ENCODE data around the gene LRRC75A.

LRRC75A gene

GRCh38 chr17:16422416-16422815 lies 69.6 kb downstream of the LRRC75A start:
- no peaks in the 10 kb centered on the region for H3F3A ChIP-seq (ENCODE audit: insufficient read depth, low read length)
- H3K4me3 ChIP-seq (ENCODE audit: low read depth, low read length, poor library complexity, severe bottlenecking): no peak overlapping the region
- H3K36me3 ChIP-seq (ENCODE audit: insufficient read depth, low read length): peaks cover 48% of the 10 kb centered on the region; the same call in 1 of the 2 replicates
- H3K79me2 ChIP-seq (ENCODE audit: insufficient read depth, low read length): no peaks in the 10 kb centered on the region
- peaks cover 14% of the 10 kb centered on the region for H3K4me1 ChIP-seq (ENCODE audit: insufficient read depth, low read length, severe bottlenecking)
- no peaks in the 10 kb centered on the region for H3K9me3 ChIP-seq (ENCODE audit: low read length)
- no peak overlapping the region for H3K9ac ChIP-seq (ENCODE audit: low read length)
- no peaks in the 10 kb centered on the region for H3K9me2 ChIP-seq (ENCODE audit: low read depth, low read length)
- H3K27me3 ChIP-seq (ENCODE audit: insufficient read depth, low read length): no peaks in the 10 kb centered on the region
- H3K4me2 ChIP-seq (ENCODE audit: low read length): no peak overlapping the region
- TF ChIP-seq EZH2 (IDR thresholded peaks at IDR 0.05; ENCODE audit: borderline replicate concordance, low read length) (no peak), CTCF (IDR thresholded peaks at IDR 0.05; ENCODE audit: low read length) (no peak)
- H2AFZ ChIP-seq (ENCODE audit: low read length): no peak overlapping the region
- H4K20me1 ChIP-seq (ENCODE audit: insufficient read depth, low read length): no peaks in the 10 kb centered on the region
- H3K27ac ChIP-seq (ENCODE audit: low read depth, low read length, poor library complexity, severe bottlenecking): no peak overlapping the region

- no peaks in the 10 kb centered on the region for H3K9me2 ChIP-seq (ENCODE audit: low read depth, low read length)
- peaks cover 29% of the 10 kb centered on the region for H3K4me1 ChIP-seq (ENCODE audit: insufficient read depth, low read length, severe bottlenecking)
- no peaks in the 10 kb centered on the region for H4K20me1 ChIP-seq (ENCODE audit: insufficient read depth, low read length)
- H3K4me3 ChIP-seq (ENCODE audit: low read depth, low read length, poor library complexity, severe bottlenecking): no peak overlapping the region
- no peaks in the 10 kb centered on the region for H3K27me3 ChIP-seq (ENCODE audit: insufficient read depth, low read length)
- H3K9ac ChIP-seq (ENCODE audit: low read length): no peak overlapping the region
- TF ChIP-seq EZH2 (IDR thresholded peaks at IDR 0.05; ENCODE audit: borderline replicate concordance, low read length): no peak
- no peak for TF ChIP-seq CTCF (IDR thresholded peaks at IDR 0.05; ENCODE audit: low read length)
- H3K27ac ChIP-seq (ENCODE audit: low read depth, low read length, poor library complexity, severe bottlenecking): no peak overlapping the region
- H3K36me3 ChIP-seq (ENCODE audit: insufficient read depth, low read length): peaks cover 32% of the 10 kb centered on the region; the same call in 1 of the 2 replicates
- H3F3A ChIP-seq (ENCODE audit: insufficient read depth, low read length): no peaks in the 10 kb centered on the region
- no peak overlapping the region for H3K4me2 ChIP-seq (ENCODE audit: low read length)
- H3K9me3 ChIP-seq (ENCODE audit: low read length): no peaks in the 10 kb centered on the region
- no peaks in the 10 kb centered on the region for H3K79me2 ChIP-seq (ENCODE audit: insufficient read depth, low read length)
- no peak overlapping the region for H2AFZ ChIP-seq (ENCODE audit: low read length)
Observed at GRCh38 chr17:16419929-16420271, 72.1 kb downstream of the LRRC75A start.

GRCh38 chr17:16419074-16419928 lies 72.7 kb downstream of the LRRC75A start:
- Histone ChIP-seq H3K9me3 (ENCODE audit: low read length) (no peaks in the 10 kb centered on the region), H3F3A (ENCODE audit: insufficient read depth, low read length) (no peaks in the 10 kb centered on the region), H3K36me3 (ENCODE audit: insufficient read depth, low read length) (peaks cover 32% of the 10 kb centered on the region; the same call in 1 of the 2 replicates), H4K20me1 (ENCODE audit: insufficient read depth, low read length) (no peaks in the 10 kb centered on the region), H3K27me3 (ENCODE audit: insufficient read depth, low read length) (no peaks in the 10 kb centered on the region), H3K4me3 (ENCODE audit: low read depth, low read length, poor library complexity, severe bottlenecking) (no peak overlapping the region), H3K79me2 (ENCODE audit: insufficient read depth, low read length) (no peaks in the 10 kb centered on the region), H3K4me1 (ENCODE audit: insufficient read depth, low read length, severe bottlenecking) (peaks cover 29% of the 10 kb centered on the region), H3K9ac (ENCODE audit: low read length) (no peak overlapping the region), H3K4me2 (ENCODE audit: low read length) (no peak overlapping the region), H2AFZ (ENCODE audit: low read length) (no peak overlapping the region), H3K27ac (ENCODE audit: low read depth, low read length, poor library complexity, severe bottlenecking) (peak overlapping the region; percentile 4), H3K9me2 (ENCODE audit: low read depth, low read length) (no peaks in the 10 kb centered on the region)
- TF ChIP-seq CTCF (IDR thresholded peaks at IDR 0.05; ENCODE audit: low read length) (no peak), EZH2 (IDR thresholded peaks at IDR 0.05; ENCODE audit: borderline replicate concordance, low read length) (no peak)
